GM12874 (cell line): ENCODE data around the gene TFF3.

Experiments used
- TF ChIP-seq, protein P1 (sequence below): IDR thresholded peaks from 2 replicates; pipeline ENCODE4 v1.5.1; 2011; ENCODE audit warnings: low read depth, mild to moderate bottlenecking, control low read depth, low read length, moderate library complexity; ENCODE audit not compliant: insufficient read depth

The TFF3 gene

DNA sequence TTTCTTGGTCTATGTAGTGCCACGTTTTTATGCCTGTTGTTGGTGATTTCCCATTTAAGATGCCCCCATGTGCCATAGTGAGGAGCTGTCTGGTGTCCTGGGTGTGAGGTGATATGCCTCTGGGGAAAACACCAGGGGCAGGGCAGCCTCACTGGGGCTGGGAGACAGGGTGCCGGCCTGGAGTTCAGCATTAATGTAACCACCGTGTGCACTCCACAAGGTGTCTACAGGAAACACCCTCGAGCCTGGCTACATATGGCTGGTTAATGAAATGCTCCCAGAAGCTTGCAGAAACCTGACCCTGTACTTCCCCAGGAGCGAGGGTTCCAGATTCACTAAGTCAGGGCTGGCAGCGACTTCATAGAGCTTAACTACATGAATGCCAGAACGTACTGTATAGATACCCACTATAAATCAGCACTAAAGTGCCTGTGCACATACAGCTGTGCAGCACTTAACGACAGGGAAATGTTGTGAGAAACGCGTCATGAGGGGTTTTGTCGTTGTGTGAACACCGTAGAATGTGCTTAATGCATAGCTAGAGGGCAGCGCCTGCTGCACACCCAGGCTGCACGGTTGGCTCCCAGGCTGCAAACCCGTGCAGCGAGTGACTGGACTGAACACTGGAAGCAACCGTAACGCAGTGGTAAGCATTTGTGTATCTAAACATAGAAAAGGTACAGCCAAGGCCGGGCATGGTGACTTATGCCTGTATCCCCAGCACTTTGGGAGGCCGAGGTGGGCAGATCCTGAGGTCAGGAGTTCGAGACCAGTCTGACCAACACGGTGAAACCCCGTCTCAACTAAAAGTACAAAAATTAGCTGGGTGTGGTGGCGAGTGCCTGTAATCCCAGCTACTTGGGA lies 25.2 kb upstream of the TFF3 start:
- TF ChIP-seq, protein P1, sequence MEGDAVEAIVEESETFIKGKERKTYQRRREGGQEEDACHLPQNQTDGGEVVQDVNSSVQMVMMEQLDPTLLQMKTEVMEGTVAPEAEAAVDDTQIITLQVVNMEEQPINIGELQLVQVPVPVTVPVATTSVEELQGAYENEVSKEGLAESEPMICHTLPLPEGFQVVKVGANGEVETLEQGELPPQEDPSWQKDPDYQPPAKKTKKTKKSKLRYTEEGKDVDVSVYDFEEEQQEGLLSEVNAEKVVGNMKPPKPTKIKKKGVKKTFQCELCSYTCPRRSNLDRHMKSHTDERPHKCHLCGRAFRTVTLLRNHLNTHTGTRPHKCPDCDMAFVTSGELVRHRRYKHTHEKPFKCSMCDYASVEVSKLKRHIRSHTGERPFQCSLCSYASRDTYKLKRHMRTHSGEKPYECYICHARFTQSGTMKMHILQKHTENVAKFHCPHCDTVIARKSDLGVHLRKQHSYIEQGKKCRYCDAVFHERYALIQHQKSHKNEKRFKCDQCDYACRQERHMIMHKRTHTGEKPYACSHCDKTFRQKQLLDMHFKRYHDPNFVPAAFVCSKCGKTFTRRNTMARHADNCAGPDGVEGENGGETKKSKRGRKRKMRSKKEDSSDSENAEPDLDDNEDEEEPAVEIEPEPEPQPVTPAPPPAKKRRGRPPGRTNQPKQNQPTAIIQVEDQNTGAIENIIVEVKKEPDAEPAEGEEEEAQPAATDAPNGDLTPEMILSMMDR = no peak

GRCh38 chr21:42338729-42339715 lies 23.8 kb upstream of the TFF3 start:
- TF ChIP-seq, protein P1 = no peak

DNA sequence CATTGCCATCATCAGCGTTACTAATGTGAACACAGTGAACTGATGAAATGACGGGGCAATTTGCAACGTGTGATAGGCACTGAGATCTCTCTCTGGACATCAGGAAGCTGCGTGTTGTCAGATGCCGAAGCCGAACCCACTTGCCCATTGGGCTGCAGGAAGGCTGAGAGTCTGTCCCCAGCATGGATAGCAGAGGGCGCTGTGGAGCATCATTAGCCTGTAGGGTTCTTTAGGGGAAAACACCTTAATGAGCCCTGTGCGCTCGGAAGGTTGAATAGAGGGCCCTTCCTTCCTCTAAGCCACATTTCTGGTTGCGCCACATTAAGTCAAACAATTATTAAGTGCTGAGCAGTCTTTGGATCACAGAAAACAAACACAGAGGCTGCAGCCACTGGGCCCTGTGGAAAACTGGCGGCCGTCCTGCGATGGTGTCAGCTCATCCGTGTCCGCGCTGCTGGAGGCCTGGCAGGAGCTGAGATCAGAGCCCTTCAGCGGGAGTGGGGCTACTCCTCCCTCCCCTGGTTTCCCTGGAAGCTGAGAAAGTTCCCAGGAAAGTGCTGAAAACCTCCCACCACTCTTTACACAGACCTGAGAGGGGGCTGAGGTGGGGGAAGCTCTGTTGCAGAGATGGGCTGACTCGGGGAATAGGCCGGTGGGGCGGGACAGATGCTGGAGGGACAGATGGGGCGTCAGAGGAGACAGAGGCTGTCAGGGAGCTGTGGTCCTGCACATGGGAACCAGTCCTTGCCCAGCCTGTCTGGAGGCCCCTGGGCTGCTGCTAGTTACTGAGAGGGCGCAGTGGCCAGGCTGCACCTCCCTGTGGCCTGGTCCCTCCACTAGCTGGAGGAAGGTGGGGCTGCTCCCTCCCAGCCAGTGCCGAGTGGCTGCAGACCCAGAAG lies 22.9 kb upstream of the TFF3 start:
- TF ChIP-seq, protein P1 = peak; percentile 81

DNA sequence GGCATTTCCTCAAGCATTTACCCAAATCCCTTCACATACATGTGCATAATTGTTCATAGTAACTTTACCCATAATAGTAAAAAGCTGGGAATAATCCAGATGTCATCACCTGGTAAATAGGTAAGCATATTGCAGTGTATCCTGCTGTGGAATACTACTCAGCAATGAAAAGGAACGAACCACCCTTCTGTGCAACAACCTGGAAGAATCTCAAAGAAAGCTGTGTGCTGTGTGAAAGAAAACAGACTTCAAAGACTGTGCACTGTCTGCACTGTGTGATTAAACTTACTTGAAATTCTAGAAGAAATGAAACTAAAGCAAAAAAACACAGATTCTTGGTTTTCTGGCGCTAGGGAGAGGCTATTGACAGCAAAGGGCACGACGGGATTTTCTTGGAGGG lies 22.1 kb upstream of the TFF3 start:
- TF ChIP-seq, protein P1 = no peak

GRCh38 chr21:42336054-42336453 lies 20.8 kb upstream of the TFF3 start:
- TF ChIP-seq, protein P1 = no peak

- TF ChIP-seq, protein P1 = no peak
Measured at GRCh38 chr21:42332557-42333317, 17.5 kb upstream of the TFF3 start.
